ENCODE data around the gene KIFAP3. TPM values are rescaled to one million over a fixed set of nuclear protein-coding genes. Genes with fewer than 3 reads are reported as not detected.
"Not testable (repeated sequence)": the region's sequence is repeated elsewhere in the genome, so short reads cannot be mapped to it uniquely, and the experiment has no call there.

The KIFAP3 gene
- polyA plus RNA-seq, 1 donor: 32.1 TPM

GRCh38 chr1:170063109-170063826 is 11.2 kb downstream of the KIFAP3 start:
- no peak for DNase-seq (ENCODE audit: low read depth)

GRCh38 chr1:170061676-170062075 is 12.8 kb downstream of the KIFAP3 start:
- not testable (repeated sequence) for DNase-seq (ENCODE audit: low read depth)

GRCh38 chr1:170060015-170060520 is 14.4 kb downstream of the KIFAP3 start:
- DNase-seq (ENCODE audit: low read depth): not testable (repeated sequence)

DNA sequence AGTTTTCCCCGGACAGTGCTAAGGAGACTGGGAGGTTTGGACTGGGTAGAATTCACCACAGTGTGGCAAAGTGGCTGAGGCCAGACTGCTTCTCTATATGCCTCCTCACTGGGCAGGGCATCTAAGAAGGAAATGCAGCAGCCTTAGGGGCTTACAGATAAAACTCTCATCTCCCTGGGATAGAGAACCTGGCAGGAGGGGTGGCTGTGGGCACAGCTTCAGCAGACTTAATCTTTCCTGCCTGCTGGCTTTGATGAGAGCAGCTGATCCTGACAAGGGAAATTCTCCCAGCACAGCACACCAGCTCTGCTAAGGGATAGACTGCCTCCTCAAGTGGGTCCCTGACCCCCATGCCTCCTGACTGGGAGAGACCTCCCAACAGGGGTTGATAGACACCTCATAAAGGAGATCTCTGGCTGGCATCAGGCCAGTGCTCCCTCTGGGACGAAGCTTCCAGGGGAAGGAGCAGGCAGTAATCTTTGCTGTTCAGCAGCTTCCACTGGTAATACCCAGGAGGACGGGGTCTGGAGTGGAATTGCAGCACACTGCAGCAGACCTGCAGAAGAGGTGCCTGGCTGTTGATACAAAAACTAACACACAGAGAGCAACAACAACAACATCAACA is 25.2 kb downstream of the KIFAP3 start:
- DNase-seq (ENCODE audit: low read depth): no peak

DNA sequence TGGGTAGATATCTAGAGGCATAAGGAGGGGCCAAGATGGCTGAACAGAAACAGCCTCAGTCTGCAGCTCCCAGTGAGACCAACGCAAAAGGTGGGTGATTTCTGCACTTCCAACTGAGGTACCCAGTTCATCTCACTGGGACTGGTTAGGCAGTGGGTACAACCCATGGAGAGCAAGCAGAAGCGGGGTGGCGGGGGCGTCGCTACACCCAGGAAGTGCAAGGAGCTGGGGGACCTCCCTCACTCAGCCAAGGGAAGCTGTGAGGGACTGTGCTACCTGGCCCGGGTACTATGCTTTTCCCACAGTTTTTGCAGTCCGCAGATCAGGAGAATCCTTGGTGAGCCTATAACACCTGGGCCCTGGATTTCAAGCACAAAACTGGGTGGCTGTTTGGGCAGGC is 26.0 kb downstream of the KIFAP3 start:
- DNase-seq (ENCODE audit: low read depth): no peak

DNA sequence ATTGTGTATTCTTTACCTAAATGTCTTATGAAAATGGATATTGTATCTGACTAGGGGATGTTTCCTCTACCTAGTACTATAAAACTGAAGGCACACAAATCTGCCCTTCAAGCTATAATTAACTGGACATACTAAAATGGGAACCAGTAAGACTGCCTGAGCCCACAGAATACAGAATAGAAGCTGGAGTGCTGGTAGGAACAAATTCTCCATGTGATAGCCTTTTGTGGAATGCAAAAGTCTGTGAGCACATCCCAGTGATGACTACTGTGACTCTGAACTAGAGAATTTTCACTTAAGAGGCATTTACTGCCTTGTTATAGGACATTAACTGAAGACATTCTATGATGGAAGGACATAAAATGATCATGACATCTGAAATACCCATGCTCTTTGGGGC is 30.3 kb downstream of the KIFAP3 start:
- DNase-seq (ENCODE audit: low read depth): no peak

DNA sequence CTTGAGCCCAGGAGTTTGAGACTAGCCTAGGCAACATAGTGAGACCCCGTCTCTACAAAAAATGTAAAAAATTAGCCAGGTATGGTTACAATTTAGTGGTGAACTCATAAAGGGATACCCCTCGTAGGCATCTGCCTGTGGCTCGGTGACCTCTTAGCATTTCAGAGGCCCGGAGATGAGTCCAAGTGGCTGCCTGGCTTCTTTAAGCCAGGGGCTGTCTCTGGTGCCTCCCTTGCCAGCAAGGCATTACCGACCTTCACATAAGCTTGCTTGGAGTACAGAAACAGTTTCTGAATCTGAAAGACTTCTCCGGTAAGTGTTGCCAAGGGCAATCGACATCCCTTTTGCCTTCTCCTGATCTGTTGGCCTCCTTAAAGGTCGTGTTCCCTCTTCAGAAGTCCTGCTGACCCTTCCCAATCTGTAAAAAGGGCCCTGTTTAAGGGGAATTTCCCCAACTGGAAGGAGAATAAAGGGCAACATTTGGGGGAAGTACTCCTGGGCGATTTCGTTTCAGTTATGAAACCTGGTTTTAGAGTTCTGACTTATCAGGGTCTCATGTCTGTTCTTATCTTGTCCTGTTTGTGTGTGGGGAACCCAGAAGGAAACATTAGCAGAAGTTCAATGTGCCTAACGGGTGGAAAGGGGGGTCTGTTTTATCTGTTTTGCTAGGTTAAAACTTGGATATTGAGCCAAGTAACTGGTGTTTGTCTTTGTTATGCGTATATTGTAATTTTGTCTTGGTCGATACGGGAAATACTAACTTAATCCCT is 32.9 kb downstream of the KIFAP3 start:
- no peak for DNase-seq (ENCODE audit: low read depth)

DNA sequence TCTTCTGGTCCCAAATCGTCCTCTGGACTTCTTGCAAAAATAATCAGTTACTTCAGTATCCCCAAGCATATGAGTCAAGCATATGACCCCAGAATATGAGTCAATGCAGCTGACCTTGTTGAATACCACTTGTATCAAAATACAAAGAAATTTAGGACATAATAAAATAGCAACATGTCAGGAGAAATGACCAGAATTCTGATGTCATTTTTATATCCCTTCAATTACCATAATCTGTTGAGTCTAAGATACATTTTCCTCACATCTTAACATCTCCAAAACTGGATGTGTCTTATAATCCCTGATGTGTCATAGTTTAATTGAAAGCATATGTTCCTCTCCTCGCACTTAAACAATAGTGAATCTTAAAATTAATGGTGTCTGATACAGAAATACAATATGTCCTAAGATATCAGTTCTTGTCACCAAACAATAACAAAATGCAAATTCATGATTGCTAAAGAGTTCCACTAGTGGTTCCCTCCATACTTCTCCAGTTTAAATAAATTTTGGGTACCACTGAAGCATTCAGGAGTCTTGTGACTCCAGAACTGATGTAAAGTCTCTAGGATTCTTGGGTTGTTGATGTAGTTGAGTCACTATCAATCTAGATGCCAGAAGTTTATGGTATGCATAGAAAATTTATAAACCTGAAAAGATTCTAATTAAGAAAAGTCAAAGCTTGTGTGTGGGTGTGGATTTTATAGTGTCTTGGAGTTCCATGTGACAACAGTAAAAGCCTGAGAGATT is 41.8 kb downstream of the KIFAP3 start:
- no peak for DNase-seq (ENCODE audit: low read depth)

- no peak for DNase-seq (ENCODE audit: low read depth)
These were observed 44.3 kb downstream of the KIFAP3 start for GRCh38 chr1:170030212-170030611.

DNA sequence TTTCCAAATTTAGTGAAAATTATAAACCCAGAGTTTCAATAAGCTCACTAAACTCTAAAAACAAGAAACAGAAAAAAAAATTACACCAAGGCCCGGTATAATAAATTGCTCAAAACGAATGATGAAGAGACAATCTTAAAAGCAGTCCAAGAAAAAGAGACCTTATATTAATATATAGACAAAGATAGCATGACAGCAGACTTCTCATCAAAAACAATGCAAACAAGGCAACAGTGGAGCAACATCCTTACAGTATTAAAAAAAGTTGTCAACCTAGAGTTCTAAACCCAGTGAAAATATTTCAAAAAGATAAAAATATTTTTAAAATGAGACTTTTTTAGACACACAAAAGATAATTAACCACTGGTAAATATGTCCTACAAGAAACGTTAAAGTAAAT is 46.7 kb downstream of the KIFAP3 start:
- no peak for DNase-seq (ENCODE audit: low read depth)

GRCh38 chr1:170020859-170021258 is 53.6 kb downstream of the KIFAP3 start:
- no peak for DNase-seq (ENCODE audit: low read depth)

GRCh38 chr1:170017478-170017877 is 57.0 kb downstream of the KIFAP3 start:
- no peak for DNase-seq (ENCODE audit: low read depth)

GRCh38 chr1:170012920-170013319 is 61.6 kb downstream of the KIFAP3 start:
- no peak for DNase-seq (ENCODE audit: low read depth)

DNA sequence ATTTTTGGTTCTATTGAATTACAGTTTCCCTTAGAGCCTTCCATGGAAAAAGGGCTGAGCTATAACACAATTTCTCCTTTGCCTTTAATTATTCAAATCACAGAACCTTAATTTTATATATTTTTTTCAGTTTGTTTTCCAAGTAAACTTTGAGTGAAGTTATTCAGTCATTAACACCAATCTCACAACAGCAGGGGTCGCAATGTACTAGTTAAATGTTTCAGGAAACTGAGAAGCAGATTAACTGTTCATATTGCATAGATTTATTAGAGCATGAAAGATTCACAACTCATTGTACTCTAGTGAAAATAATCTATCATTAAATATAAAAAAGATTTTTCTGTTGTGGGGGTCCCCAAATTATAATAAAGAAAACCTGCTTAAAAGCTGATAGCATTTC is 64.1 kb downstream of the KIFAP3 start:
- DNase-seq (ENCODE audit: low read depth): peak; percentile 56

DNA sequence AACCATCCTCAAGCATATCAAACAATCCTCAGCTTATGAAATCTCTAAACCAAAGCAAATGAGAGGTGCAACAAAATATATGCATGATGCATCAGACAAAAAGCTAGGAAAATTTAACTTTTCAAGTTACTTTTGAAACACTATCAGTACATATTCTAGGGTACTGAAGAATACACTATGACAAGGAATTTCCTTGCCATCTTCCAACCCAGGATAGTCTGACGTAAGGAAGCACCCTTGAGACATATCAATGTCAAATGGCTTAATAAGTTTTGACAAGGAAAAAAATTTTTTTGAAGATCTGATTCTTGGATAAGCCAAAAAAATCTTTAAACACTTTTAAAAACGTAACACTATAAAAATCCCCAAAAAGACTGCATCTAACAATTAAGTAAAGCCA is 64.9 kb downstream of the KIFAP3 start:
- no peak for DNase-seq (ENCODE audit: low read depth)

DNA sequence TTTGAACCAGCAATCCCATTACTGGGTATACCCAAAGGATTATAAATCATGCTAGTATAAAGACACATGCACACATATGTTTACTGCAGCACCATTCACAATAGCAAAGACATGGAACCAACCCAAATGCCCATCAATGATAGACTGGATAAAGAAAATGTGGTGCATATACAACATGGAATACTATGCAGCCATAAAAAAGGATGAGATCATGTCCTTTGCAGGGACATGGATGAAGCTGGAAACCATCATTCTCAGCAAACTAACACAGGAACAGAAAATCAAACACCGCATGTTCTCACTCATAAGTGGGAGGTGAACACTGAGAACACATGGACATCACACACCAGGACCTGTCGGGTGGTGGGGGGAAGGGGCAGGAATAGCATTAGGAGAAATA is 65.8 kb downstream of the KIFAP3 start:
- DNase-seq (ENCODE audit: low read depth): not testable (repeated sequence)

GRCh38 chr1:170003270-170003835 is 71.1 kb downstream of the KIFAP3 start:
- DNase-seq (ENCODE audit: low read depth): not testable (repeated sequence)

GRCh38 chr1:170001266-170001665 is 73.2 kb downstream of the KIFAP3 start:
- DNase-seq (ENCODE audit: low read depth): no peak

GRCh38 chr1:169999761-170000160 is 74.7 kb downstream of the KIFAP3 start:
- peak; percentile 13 for DNase-seq (ENCODE audit: low read depth)

DNA sequence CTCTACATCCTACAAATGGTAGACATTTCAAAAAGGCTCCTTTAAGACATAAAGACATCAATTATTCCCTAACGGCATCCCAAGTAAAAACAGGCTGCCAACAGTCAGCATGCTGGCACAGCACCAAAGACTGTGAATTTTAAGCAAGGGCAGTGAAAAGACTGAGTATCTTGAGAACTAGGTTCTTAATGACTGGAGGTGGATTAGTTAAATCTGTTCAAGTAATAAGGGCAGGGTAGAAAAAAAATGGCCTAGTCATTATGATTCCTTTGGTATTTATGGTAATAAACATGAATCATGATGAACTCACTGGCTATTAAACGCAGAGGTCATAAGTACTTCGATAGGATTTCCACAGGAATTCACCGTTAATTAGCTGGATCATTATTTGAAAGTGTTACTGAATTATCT is 75.2 kb downstream of the KIFAP3 start:
- DNase-seq (ENCODE audit: low read depth): peak; percentile 14

- DNase-seq (ENCODE audit: low read depth): no peak
These were observed 78.5 kb downstream of the KIFAP3 start for GRCh38 chr1:169995993-169996392.

All from forelimb muscle (tissue), 1 donor.